ENCODE measurements around the gene IFNA10.
"Not testable (repeated sequence)": the region's sequence is repeated elsewhere in the genome, so short reads cannot be mapped to it uniquely, and the experiment has no call there.

Gene IFNA10

GRCh38 chr9:21207043-21207442 is at the start of gene IFNA10:
TSS of gene IFNA10 (minus strand) at chr9:21207143. CDS start at chr9:21207097, 46 bp downstream.
- not testable (repeated sequence) for DNase-seq (ENCODE audit: low read depth)

- DNase-seq (ENCODE audit: low read depth): no peak
Measured at GRCh38 chr9:21255538-21256212, 48.7 kb upstream of the IFNA10 start.

GRCh38 chr9:21252721-21253547 is 46.0 kb upstream of the IFNA10 start:
- DNase-seq (ENCODE audit: low read depth): no peak

- DNase-seq (ENCODE audit: low read depth): no peak
Measured at GRCh38 chr9:21251638-21252037, 44.7 kb upstream of the IFNA10 start.

- no peak for DNase-seq (ENCODE audit: low read depth)
Measured at GRCh38 chr9:21251190-21251589, 44.2 kb upstream of the IFNA10 start.

- no peak for DNase-seq (ENCODE audit: low read depth)
Measured at GRCh38 chr9:21244836-21245235, 37.9 kb upstream of the IFNA10 start.

- DNase-seq (ENCODE audit: low read depth): no peak
Measured at GRCh38 chr9:21239911-21240310, 33.0 kb upstream of the IFNA10 start, which contains the start of gene IFNA14. TSS of gene IFNA14 (minus strand) at chr9:21240005. CDS start at chr9:21239935, 70 bp downstream.

- DNase-seq (ENCODE audit: low read depth): not testable (repeated sequence)
Measured at GRCh38 chr9:21236360-21236714, 29.4 kb upstream of the IFNA10 start.

- DNase-seq (ENCODE audit: low read depth): not testable (repeated sequence)
Measured at GRCh38 chr9:21235468-21236359, 28.8 kb upstream of the IFNA10 start.

- no peak for DNase-seq (ENCODE audit: low read depth)
Measured at GRCh38 chr9:21234153-21234687, 27.3 kb upstream of the IFNA10 start.

GRCh38 chr9:21233258-21233657 is 26.3 kb upstream of the IFNA10 start:
- no peak for DNase-seq (ENCODE audit: low read depth)

GRCh38 chr9:21228122-21228521 is 21.2 kb upstream of the IFNA10 start, which contains the start of gene IFNA17:
TSS of gene IFNA17 (minus strand) at chr9:21228222. CDS start at chr9:21228173, 49 bp downstream.
- DNase-seq (ENCODE audit: low read depth): no peak

- not testable (repeated sequence) for DNase-seq (ENCODE audit: low read depth)
Measured at GRCh38 chr9:21217211-21217610, 10.3 kb upstream of the IFNA10 start, which contains the start of gene IFNA16. TSS of gene IFNA16 (minus strand) at chr9:21217311. CDS start at chr9:21217305, 6 bp downstream.

- not testable (repeated sequence) for DNase-seq (ENCODE audit: low read depth)
Measured at GRCh38 chr9:21213411-21214326, 6.7 kb upstream of the IFNA10 start.

- not testable (repeated sequence) for DNase-seq (ENCODE audit: low read depth)
Measured at GRCh38 chr9:21212160-21212559, 5.2 kb upstream of the IFNA10 start.

- not testable (repeated sequence) for DNase-seq (ENCODE audit: low read depth)
Measured at GRCh38 chr9:21210782-21211181, 3.8 kb upstream of the IFNA10 start.

- DNase-seq (ENCODE audit: low read depth): no peak
Measured at GRCh38 chr9:21210311-21210710, 3.4 kb upstream of the IFNA10 start.

GRCh38 chr9:21205204-21205603 is 1.7 kb downstream of the IFNA10 start:
- no peak for DNase-seq (ENCODE audit: low read depth)

- not testable (repeated sequence) for DNase-seq (ENCODE audit: low read depth)
Measured at GRCh38 chr9:21202105-21202504, 4.8 kb downstream of the IFNA10 start, which contains the start of gene IFNA7. TSS of gene IFNA7 (minus strand) at chr9:21202205. CDS start at chr9:21202165, 40 bp downstream.

Data from stimulated activated CD4-positive, alpha-beta T cell treated with anti-CD3 and anti-CD28 coated beads, Interleukin-2, amount 100 ng/mL, for 4 hours (primary cell).